Bone marrow (tissue), 2 donors: ENCODE data around the gene C19orf85.
"Not testable (repeated sequence)": the region's sequence is repeated elsewhere in the genome, so short reads cannot be mapped to it uniquely, and the experiment has no call there.

Experiments used
- DNase-seq, 2 donors: peaks; one replicate each; lab custom pipeline; 2025; lab: John Stamatoyannopoulos, UW

Gene C19orf85

DNA sequence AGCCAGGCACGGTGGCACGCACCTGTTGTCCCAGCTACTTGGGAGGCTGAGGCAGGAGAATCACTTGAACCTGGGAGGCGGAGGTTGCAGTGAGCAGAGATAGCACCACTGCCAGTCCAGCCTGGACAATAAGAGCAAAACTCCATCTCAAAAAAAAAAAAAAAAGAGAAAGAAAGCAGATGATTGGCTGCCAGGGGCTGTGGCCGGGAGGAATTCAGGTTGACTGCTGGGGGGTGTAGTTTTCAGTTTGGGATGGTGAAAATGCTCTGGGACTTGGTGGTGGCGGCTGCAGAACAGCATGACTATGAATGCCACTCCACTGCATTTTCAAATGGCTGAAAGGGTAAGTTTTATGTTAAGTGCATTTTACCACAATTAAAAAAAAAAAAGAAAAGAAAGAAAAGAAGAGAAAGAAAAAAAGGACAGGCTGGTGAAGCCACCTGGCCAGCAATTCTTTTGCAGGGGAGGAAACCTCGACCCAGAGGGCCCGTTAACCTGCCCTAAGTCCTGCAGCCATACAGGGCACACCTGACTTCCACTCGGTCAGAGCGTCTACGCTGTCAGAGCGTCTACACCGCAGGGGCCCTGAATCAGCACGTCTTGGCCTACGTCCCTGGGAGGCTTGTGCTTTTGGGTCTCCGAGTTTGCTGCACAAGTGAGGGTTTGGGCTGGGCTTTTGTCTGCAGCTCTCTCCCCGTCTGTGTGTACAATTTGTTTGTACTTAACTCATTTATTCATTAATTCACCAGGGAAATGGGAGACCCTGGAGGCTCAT, 6.7 kb downstream of the C19orf85 start:
- DNase-seq, result no peak

DNA sequence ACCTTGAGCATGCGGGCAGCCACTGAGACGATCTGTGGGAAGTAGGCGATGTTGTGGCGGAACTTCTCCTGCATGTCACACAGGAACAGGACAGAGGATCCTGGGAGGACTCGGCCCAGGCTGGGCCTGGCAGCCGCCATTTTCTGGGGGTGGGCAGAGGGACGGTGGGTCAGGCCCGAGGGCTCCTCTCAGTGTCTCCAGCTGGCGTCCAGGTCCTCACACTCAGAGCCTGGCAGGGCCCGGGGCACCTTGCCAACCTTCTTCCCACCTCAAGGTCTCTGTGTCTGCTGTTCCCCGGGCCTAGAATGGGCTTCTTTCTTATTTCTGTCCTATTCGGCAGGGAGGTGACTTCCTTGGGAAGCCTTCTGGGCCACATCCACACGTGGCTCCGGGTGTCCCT, 8.2 kb downstream of the C19orf85 start:
- DNase-seq, result no peak

DNA sequence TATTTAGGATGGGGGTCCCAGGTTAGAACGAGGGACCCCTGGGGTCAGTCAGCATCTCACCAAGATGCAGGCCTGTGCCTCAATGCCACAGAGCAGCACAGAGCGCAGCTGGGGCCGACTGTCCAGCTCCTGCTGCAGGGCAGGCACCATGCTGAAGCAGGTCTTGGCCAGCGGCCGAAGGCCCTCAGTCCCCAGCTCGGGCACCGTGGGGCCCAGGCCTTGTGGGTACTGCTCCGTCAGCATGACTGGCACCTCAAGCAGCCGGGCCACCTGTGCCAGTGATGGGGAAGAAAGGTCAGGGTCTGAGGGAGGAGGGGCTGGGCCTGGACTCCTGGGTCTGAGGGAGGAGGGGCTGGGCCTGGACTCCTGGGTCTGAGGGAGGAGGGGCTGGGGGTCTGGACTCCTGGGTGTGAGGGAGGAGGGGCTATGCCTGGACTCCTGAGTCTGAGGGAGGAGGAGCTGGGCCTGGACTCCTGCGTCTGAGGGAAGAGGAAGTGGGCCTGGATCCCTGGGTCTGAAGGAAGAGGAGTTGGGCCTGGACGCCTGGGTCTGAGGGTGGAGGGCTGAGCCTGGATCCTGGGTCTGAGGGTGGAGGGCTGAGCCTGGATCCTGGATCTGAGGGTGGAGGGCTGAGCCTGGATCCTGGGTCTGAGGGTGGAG, 8.8 kb downstream of the C19orf85 start:
- no peak for DNase-seq

DNA sequence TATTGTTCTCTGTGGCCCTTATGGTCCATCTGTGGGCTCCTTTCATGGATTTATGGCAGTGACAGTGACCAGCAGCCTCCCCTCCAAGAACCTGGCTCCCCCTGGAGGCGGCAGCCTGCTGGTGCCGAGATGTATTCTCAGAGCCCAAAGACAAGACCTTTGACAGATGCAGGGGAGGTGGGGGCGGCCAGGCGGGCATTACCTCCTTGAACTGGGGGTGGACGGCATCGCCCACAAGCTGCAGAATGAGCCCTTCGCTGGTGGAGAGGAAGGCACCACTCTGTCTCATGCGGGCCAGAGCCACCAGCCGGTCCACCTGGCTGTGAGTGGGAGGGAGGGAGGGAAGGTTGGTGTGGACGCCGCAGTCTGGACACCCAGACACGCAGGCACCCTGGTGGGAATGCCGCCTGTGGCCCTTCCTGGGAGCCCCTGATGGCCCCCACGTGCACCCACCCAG, 9.7 kb downstream of the C19orf85 start:
- DNase-seq, result peak in 1 of 2 donors; percentile 45

DNA sequence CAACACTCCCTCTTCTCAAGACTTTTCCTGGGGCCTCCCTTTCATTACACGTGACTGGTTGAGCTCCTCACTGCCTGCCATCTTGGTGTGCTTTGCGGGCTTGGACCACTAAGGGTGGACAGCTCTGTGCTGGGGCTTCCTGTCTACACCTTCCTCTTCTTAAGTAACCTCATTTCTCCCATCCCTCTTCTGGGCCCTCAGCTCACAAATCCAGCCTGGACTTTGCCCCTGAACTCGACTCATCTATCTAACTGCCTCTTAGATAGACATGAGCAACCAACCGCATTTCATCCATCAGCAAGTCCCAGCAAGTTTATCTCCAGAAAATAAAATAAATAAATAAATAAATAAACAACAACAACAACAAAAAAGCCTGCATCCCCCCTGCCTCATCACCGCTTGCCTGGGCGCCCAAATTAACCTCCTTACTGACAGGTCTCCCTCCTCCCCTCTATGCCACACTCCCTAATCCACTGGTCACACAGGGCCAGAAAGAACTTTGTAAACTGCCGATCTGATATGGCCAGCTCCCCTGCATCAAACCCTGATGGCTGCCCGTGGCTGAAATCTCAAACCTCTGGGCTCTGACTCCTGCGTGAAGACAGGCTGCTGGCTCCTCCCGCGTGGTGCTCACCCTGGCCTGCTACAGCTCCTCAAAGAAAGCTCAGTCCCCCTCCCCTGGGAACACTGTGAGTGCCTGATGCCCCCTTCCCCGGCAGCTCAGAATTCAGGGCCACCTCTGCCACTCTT, 10.9 kb downstream of the C19orf85 start:
- no peak for DNase-seq

DNA sequence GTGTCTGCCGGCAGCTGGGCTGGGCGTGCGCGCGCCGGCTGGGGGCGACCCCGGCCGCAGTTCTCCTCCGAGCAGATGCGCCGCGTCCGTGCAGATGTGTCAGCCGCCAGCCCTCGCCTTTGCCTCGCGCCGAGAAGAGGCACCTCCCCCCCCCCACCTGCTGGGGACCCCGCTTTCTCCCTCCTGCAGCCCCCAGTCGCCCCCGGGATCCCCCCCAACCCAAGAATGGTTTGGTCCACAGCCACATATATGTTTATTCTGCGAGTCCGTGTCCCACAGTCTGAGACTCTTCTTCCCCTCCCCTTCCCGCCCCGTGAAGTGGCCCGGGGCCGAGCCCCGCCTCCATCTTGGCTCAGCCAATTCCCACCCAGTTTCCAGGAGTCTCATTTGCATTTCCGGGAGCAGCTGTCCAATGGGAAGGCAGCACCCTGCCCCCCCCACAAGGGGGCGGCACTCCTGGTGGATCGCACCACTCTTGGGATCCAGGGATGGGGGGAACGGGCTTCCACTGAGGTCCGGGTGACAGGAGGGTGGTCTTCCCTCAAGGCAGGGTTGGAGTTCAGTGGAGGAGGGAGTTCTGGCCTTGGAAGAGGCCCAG, 11.7 kb downstream of the C19orf85 start:
- DNase-seq, result no peak

DNA sequence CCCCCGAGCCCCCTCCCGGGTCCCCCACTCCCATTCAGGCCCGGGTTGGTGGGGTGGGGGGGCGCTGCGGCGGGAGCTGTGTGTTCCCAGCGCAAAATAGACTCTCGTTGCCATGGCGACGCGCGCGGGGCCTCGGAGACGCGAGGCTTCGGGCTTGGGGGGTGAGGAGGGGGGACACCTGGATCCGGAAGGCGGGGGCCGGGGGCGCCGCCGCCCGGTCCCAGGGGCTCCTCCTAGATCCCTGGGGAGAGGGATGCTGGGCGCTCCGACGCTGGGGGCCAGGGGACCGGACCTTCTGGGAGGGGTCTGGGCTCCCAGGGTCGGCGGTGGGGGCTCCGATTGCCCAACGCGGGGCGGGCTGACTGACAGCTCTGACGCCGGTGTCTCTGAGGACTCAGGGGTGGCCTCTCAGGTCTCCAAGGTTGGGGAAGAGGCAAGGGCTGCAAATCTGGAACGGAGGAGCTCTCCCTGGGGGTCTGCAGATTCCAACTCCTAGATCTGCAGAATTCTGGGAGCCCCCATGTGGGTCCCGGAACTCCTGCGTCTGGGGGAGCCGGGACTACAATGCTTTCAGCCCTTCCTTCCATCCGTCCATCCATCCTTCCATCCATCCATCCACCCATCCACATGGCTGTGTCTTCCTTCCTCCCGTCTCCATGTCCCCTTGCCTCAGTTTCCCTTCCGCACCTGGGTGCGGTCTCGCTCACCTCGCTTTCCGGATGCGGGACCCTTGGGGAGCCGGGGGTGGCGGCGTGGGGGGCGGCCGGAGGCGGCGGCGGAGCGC, 12.4 kb downstream of the C19orf85 start:
- no peak for DNase-seq

DNA sequence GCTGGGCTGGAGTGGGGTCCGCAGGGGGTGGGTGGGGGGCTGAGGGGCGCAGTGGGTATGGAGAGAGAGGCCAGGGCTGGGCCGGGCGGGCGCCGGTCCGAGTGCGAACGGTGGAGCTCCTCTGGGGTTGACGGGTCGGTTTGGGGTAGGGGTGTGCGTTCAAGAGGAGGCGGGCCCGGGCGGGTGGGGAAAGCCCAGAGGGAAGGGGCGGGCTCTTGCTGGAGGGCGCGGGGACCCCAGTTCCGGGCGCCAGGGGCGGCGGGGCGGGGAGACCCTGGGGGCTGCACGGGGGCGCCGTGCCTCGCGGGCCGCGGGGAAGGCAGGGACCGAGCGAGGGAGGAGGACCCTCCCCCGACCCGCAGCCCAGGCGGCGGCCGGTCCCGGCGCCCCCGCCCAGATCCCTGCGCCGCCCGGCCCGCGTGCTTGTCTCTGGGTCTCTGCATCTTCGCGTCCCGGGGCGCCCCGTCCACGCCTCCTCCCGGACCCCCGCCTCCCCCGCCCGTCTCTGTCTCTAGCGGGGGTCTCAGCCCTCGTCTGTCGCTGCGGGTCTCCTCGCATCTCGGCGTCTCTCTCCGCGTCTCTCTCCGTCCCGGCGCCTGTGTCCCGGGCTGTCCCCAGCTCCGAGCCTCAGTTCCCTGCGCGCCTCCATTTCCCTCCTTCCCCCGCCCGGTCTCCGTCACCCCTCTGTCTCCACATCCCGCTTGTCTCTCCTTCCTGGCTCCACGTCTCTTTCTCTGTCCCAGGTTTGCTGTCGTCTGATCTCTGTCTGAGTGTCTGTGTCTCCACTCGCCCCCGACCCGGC, 13.2 kb downstream of the C19orf85 start:
- DNase-seq, result no peak

DNA sequence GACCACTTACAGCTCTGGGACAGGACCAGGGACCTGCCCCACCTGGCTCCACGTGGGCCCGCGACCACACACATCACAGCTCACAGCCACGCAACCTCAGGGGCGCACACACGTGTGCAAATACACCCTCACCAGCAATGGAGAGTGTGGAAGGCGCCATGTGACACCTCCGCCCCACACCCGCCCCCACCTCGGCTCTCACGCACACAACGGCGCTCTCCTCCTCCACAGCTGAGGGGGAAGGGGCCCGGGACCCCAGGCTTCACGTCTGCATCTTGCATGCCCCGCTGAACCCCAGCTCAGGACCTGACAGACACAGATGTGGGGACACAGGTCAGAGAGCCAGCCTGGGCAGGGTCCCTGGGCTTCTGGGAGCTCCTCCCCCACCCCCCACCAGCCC, 15.1 kb downstream of the C19orf85 start:
- no peak for DNase-seq

DNA sequence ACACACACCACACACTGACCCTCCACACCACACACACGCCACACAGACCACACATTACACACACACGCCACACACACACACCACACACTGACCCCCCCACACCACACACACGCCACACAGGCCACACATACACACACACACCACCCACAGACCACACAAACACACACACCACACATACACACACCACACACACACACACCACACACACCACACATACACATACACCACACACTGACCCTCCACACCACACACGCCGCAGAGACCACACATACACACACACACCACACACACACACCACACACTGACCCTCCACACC, 16.4 kb downstream of the C19orf85 start:
- not testable (repeated sequence) for DNase-seq

DNA sequence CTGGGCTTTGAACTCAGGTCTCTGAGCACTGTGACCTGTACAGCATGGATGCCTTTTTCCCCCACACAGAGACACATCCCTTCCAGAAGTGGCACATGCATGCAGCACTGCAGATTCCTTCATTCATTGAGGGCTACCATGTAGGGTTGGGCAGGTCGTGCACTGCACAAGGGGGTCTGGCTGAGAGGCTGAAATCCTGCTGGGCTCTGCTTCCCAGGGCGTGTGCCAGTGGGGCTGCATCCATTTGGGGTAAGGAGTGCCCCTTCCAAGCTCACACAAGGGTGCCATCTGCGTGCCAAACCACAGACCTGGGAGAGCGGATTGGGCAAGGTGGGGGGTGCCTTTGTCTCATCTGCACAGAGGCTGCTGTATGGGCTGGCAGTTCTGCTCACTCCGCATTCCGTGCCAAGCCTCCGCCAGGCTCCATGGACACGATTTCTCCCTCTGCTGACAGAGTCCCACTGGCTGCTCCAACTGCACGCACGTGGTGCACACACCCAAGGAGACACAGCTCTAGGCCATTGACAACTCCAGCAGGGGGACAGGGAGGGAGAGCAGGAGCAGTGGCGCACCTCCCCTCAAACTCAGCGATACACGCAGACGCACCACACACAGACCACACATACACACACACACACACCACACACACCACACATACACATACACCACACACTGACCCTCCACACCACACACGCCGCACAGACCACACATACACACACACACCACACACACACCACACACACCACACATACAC, 17.0 kb downstream of the C19orf85 start:
- no peak for DNase-seq

DNA sequence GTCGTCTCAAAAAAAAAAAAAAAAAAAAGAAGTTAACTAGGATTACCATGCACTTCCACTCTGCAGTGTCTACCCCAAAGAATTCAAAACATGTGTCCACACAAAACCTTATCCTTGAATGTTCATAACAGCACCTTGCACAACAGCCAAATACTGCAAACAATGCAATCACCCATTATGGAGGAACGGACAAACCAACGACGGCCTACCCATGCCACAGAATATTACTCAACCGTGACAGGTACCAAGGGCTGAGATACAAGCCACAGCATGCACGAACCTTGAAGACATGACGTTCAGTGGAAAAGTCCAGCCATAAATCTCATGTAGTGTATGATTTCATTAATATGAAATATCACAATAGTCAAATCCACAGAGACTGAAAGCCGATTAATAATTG, 18.5 kb downstream of the C19orf85 start:
- DNase-seq, result no peak

DNA sequence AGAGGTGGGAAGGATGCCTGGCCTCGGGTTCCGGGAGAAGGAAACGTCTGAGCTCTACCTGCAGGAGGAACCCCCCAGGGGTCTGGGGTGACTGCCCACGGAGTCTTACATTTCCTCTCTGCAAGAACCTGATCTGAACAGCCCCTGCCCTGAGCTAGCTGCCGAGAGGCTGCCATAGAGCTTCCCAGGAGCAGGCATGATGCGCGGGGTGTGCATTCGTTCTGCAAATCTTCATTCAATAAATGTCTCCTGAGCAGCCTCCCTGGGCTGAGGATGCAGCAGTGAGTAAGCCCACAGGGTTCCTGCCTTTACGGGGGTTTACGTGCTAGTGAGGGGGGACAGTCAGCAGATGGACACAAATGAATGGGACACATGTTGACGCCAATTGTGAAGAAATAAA, 19.9 kb downstream of the C19orf85 start:
- DNase-seq, result no peak

DNA sequence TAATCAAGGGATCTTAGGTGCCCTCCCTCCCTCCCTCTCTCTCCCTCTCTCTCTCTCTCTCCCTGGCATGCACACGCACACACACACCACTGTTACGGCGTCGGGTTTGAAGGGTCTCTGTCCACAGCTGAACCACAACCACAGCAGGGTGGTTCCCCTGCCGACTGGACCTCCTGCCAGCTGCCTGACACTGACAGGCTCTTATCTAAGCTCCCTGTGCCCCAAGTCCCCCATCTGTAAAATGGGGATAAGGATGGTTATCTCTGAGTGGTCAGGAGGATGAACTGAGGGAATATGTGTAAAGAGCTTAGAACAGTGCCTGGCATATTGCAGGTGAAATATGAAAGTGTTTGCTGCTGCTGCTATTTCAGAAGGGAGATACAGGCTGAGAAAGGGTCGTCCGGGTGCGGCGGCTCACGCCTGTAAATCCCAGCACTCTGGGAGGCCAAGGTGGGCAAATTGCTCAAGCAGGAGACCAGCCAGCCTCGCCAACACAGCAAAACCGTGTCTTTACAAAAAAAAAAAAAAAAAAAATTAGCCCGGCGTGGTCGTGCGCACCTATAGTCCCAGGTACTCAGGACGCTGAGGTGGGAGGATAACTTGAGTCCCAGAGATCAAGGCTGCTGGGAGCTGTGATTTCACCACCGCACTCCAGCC, 20.6 kb downstream of the C19orf85 start:
- DNase-seq, result no peak

DNA sequence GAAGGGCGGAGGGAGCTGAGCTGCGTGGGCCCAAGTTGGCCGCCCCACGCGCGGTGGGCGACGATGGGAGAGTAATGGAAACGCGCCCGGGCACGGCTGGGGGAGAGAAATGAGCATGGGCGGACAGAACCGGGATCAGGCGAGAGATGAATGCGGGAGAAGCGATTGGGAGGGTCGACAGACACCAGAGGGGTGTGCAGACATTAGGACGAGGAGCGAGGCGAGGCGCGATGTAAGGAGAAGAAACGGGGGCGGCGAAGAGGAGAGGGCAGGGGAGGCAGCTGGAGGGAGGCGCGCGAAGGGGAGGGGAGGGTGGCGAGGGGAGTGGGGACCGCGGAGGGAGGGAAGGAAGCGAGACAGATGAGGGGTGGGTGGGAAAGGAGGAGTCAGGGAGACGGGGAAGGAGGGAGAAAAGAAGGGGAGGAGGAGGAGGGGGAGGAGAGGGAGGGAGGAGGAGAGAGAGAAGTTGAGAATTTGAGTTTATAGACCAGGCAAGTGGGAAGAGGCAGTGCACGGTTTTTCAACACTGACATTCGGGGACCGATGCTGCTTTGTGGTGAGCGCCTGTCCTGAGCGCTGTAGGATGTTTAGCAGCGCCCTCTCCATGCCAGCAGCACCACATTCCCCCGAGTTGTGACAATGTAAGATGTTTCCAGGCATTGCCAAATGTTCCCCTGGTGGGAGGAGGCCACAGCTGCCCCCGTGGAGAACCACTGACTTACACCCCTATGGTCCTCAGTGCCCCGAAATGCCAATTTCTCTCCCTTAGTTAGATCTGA, 21.3 kb downstream of the C19orf85 start, which contains the start of gene SHISA7:
TSS of gene SHISA7 (minus strand) at position 256 of the 779 bp plus-strand sequence. CDS start 437 bp downstream, outside the sequence.
- no peak for DNase-seq

DNA sequence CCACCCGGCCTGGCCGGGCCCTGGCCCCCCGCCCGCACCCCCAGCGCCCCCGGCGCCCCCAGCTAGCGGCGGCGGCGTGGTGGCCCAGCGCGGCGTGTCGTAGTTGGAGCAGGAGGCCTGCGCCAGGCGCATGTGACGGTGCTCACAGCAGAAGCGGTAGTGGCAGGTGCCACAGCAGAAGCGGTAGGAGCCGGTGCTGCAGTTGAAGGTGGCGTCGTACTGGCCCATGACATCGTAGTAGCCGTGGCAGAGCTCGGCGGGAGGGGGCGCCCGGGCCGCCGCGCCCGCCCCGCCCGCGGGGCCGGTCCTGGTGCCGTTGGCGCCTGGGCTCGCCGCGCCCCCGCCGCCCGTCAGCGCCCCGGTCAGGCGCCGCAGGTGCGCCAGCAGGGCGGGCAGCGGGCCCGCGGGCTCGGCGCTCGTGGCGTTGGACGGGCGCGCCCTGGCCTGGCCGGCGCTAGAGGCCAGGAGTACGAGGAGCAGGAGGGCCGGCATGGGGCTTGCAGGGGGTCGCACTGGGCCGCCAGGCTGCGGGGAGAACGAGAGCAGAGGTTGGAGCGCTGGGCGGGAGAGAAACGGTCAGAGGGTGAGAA, 22.1 kb downstream of the C19orf85 start:
- DNase-seq, result no peak

DNA sequence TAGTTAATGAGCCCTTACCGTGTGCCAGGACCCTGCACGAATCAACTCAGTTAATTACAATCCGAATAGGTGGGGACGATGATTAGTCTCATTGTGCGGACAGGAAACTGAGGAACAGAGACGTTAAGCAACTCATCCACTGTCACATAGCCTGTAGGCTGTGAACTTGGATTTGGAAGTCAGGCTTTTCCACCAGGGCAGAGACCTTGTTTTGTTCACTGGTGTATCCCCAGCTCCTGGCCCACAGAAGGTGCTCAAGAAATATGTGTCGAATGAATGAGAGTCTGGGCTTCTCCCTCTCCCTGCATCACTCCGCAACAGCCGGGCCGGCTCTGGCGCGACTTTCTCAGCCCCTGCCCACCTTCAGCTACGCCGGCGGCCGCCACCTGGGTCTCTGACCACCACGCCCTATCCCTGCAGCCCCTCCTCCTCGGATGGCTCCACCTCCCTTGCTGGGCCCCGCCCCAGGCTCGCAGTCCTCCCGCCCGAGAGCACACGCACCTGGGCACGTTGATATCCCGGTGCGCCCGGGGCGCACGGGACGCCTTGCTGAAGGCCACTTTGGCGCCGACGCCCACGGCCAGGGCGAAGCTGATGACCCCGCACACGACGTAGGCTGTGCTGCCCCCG, 22.7 kb downstream of the C19orf85 start:
- DNase-seq, result no peak

DNA sequence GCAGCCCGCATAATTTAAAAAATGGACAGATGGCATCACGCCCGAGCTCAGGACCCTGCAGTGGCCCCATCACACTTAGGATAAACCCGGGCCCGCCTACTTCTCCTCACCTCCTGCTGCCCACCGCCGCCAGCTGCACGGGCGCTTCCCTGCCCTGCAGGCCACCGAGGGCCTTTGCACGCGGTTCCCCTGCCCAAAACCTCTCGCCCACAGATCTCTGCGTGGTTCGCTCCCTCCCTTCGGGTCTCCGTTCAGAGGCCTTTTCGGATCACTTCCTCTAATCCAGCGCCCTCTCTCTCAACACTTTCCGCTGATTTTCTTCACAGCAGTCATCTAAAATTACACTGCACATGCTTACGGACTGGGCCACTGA, 23.2 kb downstream of the C19orf85 start:
- no peak for DNase-seq
